Nucleus accumbens (tissue), 56 donors: Measurements from ENCODE around the gene RNPS1.

Experiments used
- DNase-seq, 56 donors: peaks; one replicate each; lab custom pipeline; 2025; lab: John Stamatoyannopoulos, UW

RNPS1 gene

GRCh38 chr16:2267913-2268666, at the start of gene RNPS1:
Gene RNPS1, minus strand, starts transcription at chr16:2268126. Its CDS starts 3,483 bp downstream, at chr16:2264643.
- peak; percentile 47 to 98 (median 92) for DNase-seq

GRCh38 chr16:2317231-2318020, 49.5 kb upstream of the RNPS1 start:
- DNase-seq = no peak

- no peak for DNase-seq
Observed at GRCh38 chr16:2308089-2308962, 40.4 kb upstream of the RNPS1 start.

GRCh38 chr16:2299915-2300192, 31.9 kb upstream of the RNPS1 start:
- no peak for DNase-seq

GRCh38 chr16:2299121-2299914, 31.4 kb upstream of the RNPS1 start:
- no peak for DNase-seq

- DNase-seq = no peak
Observed at GRCh38 chr16:2298621-2299020, 30.7 kb upstream of the RNPS1 start.

GRCh38 chr16:2297506-2297860, 29.6 kb upstream of the RNPS1 start:
- DNase-seq = no peak

GRCh38 chr16:2296661-2297505, 29.0 kb upstream of the RNPS1 start:
- peak in 3 of 56 donors; percentile 1 to 11 (median 7) for DNase-seq

- peak in 37 of 56 donors; percentile 8 to 84 (median 51) for DNase-seq
Observed at GRCh38 chr16:2295056-2295798, 27.3 kb upstream of the RNPS1 start.

GRCh38 chr16:2292221-2292620, 24.3 kb upstream of the RNPS1 start:
- DNase-seq = no peak

- DNase-seq = no peak
Observed at GRCh38 chr16:2289282-2289681, 21.4 kb upstream of the RNPS1 start.

- DNase-seq = no peak
Observed at GRCh38 chr16:2288726-2289125, 20.8 kb upstream of the RNPS1 start.

GRCh38 chr16:2287916-2288547, 20.1 kb upstream of the RNPS1 start:
- no peak for DNase-seq

- DNase-seq = no peak
Observed at GRCh38 chr16:2286550-2286949, 18.6 kb upstream of the RNPS1 start.

GRCh38 chr16:2285731-2286191, 17.8 kb upstream of the RNPS1 start:
- DNase-seq = no peak

GRCh38 chr16:2284797-2285576, 17.1 kb upstream of the RNPS1 start:
- DNase-seq = no peak
